NB4 (cell line): ENCODE data around the gene HDAC4.

Experiments used
- DNase-seq: peaks from one replicate; pipeline ENCODE4 v3.0.0; 2010; ENCODE audit warnings: low read depth
- H3K4me3 ChIP-seq: one replicate; pipeline ENCODE4 v1.5.1; 2011; ENCODE audit warnings: mild to moderate bottlenecking, low read depth, low read length, moderate library complexity
- MYC ChIP-seq: IDR thresholded peaks from 2 replicates; pipeline ENCODE4 v1.6.1; 2011; ENCODE audit warnings: low read depth, low read length
- POLR2A ChIP-seq: IDR thresholded peaks from 2 replicates; pipeline ENCODE4 v1.6.1; 2011; ENCODE audit warnings: mild to moderate bottlenecking; ENCODE audit not compliant: insufficient read length; ENCODE audit errors: extremely low read depth
- TF ChIP-seq, protein P1 (sequence below): IDR thresholded peaks from one replicate; pipeline ENCODE4 v1.5.1; 2012; ENCODE audit warnings: low read depth, low read length
- TF ChIP-seq, protein P2 (sequence below): IDR thresholded peaks from 2 replicates; pipeline ENCODE4 v1.6.1; 2011; ENCODE audit warnings: low read depth, low read length

The HDAC4 gene

DNA sequence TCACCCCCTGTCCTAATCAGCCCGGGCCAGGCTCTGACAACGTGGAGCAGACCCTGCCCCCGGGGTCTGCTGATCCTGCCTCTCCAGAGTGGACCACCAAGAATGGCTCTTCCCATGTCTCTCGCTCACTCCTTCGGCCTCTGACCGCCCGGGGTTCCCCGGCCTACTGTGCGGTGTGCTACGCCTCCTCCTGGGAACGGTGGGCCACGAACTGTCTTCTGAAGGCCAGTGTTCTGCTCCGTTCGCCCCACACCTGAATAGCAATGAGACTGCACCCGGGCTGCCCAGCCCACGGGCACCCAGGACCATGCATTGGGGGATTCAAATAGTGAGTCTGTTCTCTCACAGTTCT lies 363.3 kb downstream of the HDAC4 start:
- TF ChIP-seq MYC (no peak), POLR2A (no peak)
- TF ChIP-seq, protein P1, sequence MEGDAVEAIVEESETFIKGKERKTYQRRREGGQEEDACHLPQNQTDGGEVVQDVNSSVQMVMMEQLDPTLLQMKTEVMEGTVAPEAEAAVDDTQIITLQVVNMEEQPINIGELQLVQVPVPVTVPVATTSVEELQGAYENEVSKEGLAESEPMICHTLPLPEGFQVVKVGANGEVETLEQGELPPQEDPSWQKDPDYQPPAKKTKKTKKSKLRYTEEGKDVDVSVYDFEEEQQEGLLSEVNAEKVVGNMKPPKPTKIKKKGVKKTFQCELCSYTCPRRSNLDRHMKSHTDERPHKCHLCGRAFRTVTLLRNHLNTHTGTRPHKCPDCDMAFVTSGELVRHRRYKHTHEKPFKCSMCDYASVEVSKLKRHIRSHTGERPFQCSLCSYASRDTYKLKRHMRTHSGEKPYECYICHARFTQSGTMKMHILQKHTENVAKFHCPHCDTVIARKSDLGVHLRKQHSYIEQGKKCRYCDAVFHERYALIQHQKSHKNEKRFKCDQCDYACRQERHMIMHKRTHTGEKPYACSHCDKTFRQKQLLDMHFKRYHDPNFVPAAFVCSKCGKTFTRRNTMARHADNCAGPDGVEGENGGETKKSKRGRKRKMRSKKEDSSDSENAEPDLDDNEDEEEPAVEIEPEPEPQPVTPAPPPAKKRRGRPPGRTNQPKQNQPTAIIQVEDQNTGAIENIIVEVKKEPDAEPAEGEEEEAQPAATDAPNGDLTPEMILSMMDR = no peak
- TF ChIP-seq, protein P2, sequence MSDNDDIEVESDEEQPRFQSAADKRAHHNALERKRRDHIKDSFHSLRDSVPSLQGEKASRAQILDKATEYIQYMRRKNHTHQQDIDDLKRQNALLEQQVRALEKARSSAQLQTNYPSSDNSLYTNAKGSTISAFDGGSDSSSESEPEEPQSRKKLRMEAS = no peak
- H3K4me3 ChIP-seq = no peak overlapping the region
- DNase-seq = no peak

DNA sequence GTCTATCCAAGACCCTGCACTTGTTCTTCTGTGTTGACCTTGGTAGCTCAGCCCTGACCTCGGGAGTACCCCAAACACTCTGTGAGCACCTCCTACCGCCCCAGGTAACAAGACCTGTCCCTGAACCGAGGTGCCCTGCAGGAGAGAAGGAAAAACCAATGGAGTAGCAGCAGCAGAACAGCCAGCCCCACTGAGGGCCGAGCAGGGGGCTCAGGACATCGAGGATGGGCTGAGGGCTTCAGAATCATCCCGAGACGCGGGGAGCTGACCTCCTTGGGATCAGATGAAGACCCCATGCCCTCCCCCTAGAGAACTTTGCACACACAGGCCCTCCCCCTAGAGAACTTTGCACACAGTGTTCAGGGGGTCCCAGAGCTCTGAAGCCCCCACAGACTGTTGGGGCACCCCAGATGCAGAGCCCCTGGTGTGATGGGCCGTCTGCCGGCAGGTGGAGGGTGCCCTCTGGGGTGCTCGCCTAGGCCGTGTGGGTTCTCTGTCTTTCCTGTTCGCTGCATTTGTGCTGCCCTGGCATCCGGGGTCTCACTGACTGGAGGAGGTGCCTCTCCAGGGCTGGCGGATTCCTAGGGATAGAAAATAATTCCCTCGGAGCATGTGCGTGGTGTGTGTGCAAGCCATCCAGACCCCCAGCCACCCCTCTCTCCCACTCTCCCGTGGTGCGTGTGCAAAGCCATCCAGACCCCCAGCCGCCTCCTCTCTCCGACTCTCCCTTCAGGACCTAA lies 363.8 kb downstream of the HDAC4 start:
- no peak for DNase-seq
- no peak overlapping the region for H3K4me3 ChIP-seq
- TF ChIP-seq MYC (no peak), POLR2A (no peak)
- TF ChIP-seq, protein P2 = no peak
- TF ChIP-seq, protein P1 = no peak

DNA sequence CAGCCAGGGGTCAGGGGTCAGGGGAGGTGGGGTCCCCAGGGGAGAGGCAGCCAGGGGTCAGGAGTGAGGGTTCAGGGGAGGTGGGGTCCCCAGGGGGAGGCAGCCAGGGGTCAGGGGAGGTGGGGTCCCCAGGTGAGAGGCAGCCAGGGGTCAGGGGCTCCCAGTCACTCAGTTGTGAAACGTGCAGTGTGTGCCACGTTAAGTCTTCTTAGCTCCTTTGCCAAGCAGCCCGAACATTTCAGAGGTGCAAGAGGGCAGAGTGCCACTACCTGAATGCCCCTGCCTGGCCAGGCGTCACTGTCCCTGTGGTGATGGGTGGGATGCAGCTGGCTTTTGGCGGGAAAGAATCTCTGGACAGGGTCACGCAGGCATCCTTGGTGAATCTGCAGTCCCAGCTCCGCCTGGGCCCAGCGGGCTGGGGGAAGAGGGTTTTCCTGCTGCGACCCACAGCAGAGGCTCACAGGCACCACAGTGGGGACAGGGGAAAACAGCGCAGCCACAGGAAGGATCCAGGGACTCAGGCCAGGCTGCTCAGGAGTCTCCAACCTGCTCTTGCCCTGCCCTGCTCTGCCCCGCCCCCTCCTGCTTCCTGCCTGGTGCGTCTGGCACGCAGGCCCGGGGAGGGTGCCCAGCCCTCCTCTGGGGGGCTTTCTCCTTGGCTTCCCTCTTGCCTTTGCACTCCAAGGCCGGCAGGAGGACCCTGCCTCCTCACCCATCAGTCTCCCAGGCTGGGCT lies 364.7 kb downstream of the HDAC4 start:
- no peak for DNase-seq
- TF ChIP-seq, protein P1 = no peak
- TF ChIP-seq POLR2A = no peak
- TF ChIP-seq, protein P2 = no peak
- H3K4me3 ChIP-seq = no peak overlapping the region

DNA sequence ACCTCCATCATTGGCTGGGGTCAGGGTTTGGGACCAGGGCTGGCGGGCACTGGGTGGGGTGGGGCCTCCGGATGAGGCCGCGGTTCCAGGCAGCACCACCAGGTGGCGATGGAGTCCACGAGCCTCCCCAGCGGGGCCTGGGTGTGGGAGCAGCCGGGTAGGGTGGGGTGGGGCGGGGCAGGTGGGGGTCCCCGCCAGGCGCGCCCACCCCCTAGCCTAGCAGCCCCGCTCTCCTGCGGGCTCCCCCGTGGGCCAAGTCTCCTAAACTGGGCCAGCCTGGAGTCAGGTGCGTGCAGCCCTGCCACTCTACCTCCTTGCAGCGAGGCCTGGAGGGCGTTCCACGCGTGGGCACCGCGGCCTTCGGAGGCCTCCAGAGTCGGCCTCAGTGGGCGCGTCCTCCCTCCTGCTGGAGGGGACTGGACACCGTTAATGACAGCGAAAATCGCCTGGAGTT lies 365.4 kb downstream of the HDAC4 start:
- no peak overlapping the region for H3K4me3 ChIP-seq
- TF ChIP-seq, protein P1 = peak; percentile 78
- TF ChIP-seq MYC (no peak), POLR2A (no peak)
- TF ChIP-seq, protein P2 = no peak
- peak; percentile 44 for DNase-seq

DNA sequence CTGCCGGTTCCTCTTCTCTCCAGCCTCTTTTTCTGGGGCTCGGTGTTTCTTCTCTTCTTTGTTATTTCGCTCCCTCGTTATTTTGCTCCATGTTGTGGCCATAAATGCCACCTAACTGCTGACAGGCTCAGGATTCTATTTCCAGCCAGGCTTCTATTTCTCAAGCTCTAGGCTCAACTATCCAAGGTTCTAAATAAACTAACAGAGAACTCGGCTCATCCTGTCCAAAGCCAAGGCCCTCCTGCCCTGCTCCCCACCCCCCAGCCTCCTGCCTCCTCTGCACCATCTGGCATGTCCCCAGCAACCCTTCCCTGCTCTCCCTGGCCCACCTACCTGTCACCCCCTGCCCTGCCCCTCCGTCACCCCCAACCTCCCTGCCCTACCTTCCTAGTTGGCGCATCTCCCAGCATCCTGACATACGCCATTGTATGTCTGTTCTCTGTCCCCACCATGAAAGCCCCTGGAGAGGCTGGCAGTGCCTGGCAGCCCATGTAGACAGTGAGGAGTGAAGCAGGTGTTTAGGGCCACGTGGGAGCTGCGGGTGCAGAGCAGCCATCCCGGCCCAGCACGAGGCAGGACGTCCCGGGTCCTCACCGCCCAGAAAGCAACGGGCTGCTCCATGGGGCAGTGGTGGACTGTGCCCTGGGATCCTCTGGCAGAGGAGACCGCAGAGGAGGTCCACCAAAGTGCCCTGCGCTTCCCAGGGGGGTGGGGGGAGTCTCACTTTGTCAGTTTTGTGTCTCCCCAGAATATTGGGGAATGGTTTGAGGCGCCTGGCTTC lies 366.1 kb downstream of the HDAC4 start:
- H3K4me3 ChIP-seq = no peak overlapping the region
- TF ChIP-seq POLR2A (no peak), MYC (no peak)
- no peak for DNase-seq
